SU-DHL-6 (cell line): ENCODE data around the gene LAPTM5.

Experiments used
- H2AFZ ChIP-seq: fragments of 200-600 bp; sonication (generic); 2 replicates; pipeline ENCODE4 v1.6.1; 2014; ENCODE audit warnings: low read depth, mild to moderate bottlenecking, moderate library complexity, mixed read lengths, antibody characterized with exemption, low read length; ENCODE audit not compliant: severe bottlenecking
- H3F3A ChIP-seq: fragments of 200-600 bp; shearing (Covaris generic); 2 replicates; pipeline ENCODE4 v1.6.0; 2016; ENCODE audit warnings: antibody characterized with exemption, mild to moderate bottlenecking; ENCODE audit not compliant: insufficient read depth
- H3K27ac ChIP-seq: fragments of 200-600 bp; sonication (generic); 2 replicates; pipeline ENCODE4 v1.5.1; 2016; ENCODE audit warnings: low read depth, mild to moderate bottlenecking, low read length, moderate library complexity, mixed read lengths
- H3K27me3 ChIP-seq: fragments of 200-600 bp; sonication (generic), shearing (Covaris generic); 2 replicates; pipeline ENCODE4 v1.6.0; 2014; ENCODE audit warnings: mild to moderate bottlenecking, low read length
- H3K36me3 ChIP-seq: fragments of 200-600 bp; sonication (generic); 2 replicates; pipeline ENCODE4 v1.6.1; 2014; ENCODE audit warnings: mild to moderate bottlenecking, low read length, mixed read lengths
- H3K4me2 ChIP-seq: fragments of 300-600, 200-600 bp; shearing (Covaris generic), sonication (generic); 2 replicates; pipeline ENCODE4 v1.6.0; 2014; ENCODE audit warnings: low read length, low read depth, mild to moderate bottlenecking; ENCODE audit not compliant: poor library complexity, severe bottlenecking
- H3K4me3 ChIP-seq: fragments of 200-600 bp; sonication (generic); 2 replicates; pipeline ENCODE4 v1.5.1; 2014; ENCODE audit warnings: antibody characterized with exemption, low read length, mild to moderate bottlenecking, mixed read lengths; ENCODE audit not compliant: insufficient read depth, poor library complexity, severe bottlenecking
- H3K79me2 ChIP-seq: fragments of 200-600 bp; sonication (generic); 2 replicates; pipeline ENCODE4 v1.6.1; 2014; ENCODE audit warnings: mild to moderate bottlenecking, low read length, moderate library complexity; ENCODE audit not compliant: insufficient read depth
- H3K9ac ChIP-seq: fragments of 200-600 bp; sonication (generic); 2 replicates; pipeline ENCODE4 v1.7.0; 2014; ENCODE audit warnings: mild to moderate bottlenecking, low read length
- H3K9me2 ChIP-seq: fragments of 200-600 bp; sonication (generic); replicated peaks from 2 replicates; pipeline ENCODE4 v1.6.1; 2014; ENCODE audit warnings: low read length; ENCODE audit not compliant: insufficient read depth
- H3K9me3 ChIP-seq: fragments of 200-600 bp; sonication (generic); 2 replicates; pipeline ENCODE4 v1.6.1; 2014; ENCODE audit warnings: low read length, mixed read lengths; ENCODE audit not compliant: insufficient read depth
- H4K20me1 ChIP-seq: fragments of 200-600 bp; sonication (generic); 2 replicates; pipeline ENCODE4 v1.6.1; 2014; ENCODE audit warnings: low read depth, mild to moderate bottlenecking, antibody characterized with exemption, low read length, moderate library complexity, mixed read lengths
- EZH2phosphoT487 ChIP-seq: fragments of 200-600 bp; sonication (generic), shearing (Covaris generic); conservative IDR thresholded peaks from 2 replicates; pipeline ENCODE4 v1.6.1; 2018; ENCODE audit warnings: mild to moderate bottlenecking, antibody characterized with exemption, low read length, moderate library complexity, mixed read lengths
- TF ChIP-seq, protein P1 (sequence below): fragments of 200-600 bp; sonication (generic); IDR thresholded peaks from one replicate; pipeline ENCODE4 v1.5.1; 2017; ENCODE audit warnings: antibody characterized with exemption, mild to moderate bottlenecking, low read length, moderate library complexity; ENCODE audit not compliant: insufficient read depth, poor library complexity, severe bottlenecking

LAPTM5 gene

GRCh38 chr1:30720271-30721223, 37.0 kb downstream of the LAPTM5 start:
- Histone ChIP-seq H3K9ac (no peak overlapping the region), H3K4me2 (peak overlapping the region; percentile 19), H4K20me1 (no peaks in the 10 kb centered on the region)

DNA sequence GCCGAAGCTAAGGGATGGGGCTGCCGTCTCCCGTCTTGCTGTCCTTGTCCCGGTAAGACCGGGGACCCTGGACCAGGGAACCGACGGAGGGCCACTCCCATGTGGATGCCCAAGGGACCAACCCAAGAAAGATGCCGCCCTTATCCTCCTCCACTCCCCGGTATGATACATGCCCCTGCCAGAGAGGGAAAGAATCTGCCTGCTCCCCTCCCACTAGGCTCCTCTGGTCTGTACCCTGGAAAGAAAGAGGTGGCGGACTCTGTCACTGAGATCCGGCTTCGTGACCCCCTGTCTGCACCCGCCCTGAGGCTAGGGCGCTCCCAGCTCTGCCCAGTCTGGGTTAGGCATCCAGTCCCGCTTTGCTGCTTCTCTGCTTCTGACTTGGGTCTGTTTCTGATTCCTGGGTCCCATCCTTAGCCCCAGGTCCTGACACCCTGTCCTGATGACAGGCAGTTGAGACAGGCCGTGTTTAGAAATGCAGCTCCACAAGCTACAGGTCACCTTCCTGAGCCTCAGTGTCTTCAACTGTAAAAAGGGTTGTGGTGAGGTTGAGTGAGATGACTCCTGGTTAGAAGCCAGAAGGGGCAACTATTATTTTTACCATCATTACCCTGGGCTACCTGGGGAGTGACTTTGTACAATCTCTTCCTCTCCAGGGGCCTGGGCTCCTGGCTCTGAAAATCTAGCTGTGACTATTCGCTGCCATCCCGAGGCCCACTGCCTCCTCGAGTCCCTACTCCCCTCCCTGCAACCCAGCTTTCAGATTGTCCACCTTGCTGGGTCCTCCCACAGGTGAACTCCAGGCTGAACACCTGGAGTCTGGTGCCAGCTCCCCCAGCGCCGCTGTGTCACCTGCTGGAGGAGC, 37.9 kb downstream of the LAPTM5 start:
- Histone ChIP-seq H3K27ac (no peak overlapping the region), H3K79me2 (no peaks in the 10 kb centered on the region), H3F3A (no peaks in the 10 kb centered on the region), H3K4me2 (peak overlapping the region; percentile 93), H2AFZ (no peak overlapping the region), H3K4me3 (peak overlapping the region; percentile 69), H3K9me2 (no peaks in the 10 kb centered on the region), H3K9me3 (0 out of 2 replicates have a peak, but pooled peaks cover 4% of the 10 kb centered on the region), H3K9ac (peak overlapping the region; percentile 74), H3K36me3 (no peaks in the 10 kb centered on the region), H4K20me1 (no peaks in the 10 kb centered on the region), H3K27me3 (no peaks in the 10 kb centered on the region)
- no peak for TF ChIP-seq EZH2phosphoT487
- TF ChIP-seq, protein P1, sequence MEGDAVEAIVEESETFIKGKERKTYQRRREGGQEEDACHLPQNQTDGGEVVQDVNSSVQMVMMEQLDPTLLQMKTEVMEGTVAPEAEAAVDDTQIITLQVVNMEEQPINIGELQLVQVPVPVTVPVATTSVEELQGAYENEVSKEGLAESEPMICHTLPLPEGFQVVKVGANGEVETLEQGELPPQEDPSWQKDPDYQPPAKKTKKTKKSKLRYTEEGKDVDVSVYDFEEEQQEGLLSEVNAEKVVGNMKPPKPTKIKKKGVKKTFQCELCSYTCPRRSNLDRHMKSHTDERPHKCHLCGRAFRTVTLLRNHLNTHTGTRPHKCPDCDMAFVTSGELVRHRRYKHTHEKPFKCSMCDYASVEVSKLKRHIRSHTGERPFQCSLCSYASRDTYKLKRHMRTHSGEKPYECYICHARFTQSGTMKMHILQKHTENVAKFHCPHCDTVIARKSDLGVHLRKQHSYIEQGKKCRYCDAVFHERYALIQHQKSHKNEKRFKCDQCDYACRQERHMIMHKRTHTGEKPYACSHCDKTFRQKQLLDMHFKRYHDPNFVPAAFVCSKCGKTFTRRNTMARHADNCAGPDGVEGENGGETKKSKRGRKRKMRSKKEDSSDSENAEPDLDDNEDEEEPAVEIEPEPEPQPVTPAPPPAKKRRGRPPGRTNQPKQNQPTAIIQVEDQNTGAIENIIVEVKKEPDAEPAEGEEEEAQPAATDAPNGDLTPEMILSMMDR, result no peak

More at GRCh38 chr1:30720271-30721223, 37.0 kb downstream of the LAPTM5 start:
- Histone ChIP-seq H3K79me2 (no peaks in the 10 kb centered on the region), H2AFZ (no peak overlapping the region), H3K4me3 (no peak overlapping the region), H3K36me3 (no peaks in the 10 kb centered on the region), H3K27ac (no peak overlapping the region), H3K9me2 (no peaks in the 10 kb centered on the region), H3K9me3 (0 out of 2 replicates have a peak, but pooled peaks cover 2% of the 10 kb centered on the region), H3K27me3 (no peaks in the 10 kb centered on the region), H3F3A (no peaks in the 10 kb centered on the region)
- TF ChIP-seq, protein P1, result no peak
- no peak for TF ChIP-seq EZH2phosphoT487

GRCh38 chr1:30718636-30719405, 38.8 kb downstream of the LAPTM5 start:
- Histone ChIP-seq H4K20me1 (no peaks in the 10 kb centered on the region), H3K79me2 (no peaks in the 10 kb centered on the region), H3K36me3 (no peaks in the 10 kb centered on the region), H3F3A (no peaks in the 10 kb centered on the region), H3K4me2 (peak overlapping the region; percentile 93), H3K9me2 (no peaks in the 10 kb centered on the region), H3K9ac (peak overlapping the region; percentile 74), H2AFZ (peak overlapping the region; percentile 95), H3K4me3 (peak overlapping the region; percentile 69), H3K9me3 (0 out of 2 replicates have a peak, but pooled peaks cover 4% of the 10 kb centered on the region), H3K27ac (peak overlapping the region; percentile 65), H3K27me3 (no peaks in the 10 kb centered on the region)
- TF ChIP-seq EZH2phosphoT487, result no peak
- TF ChIP-seq, protein P1, result peak; percentile 90
